K562 (cell line): ENCODE results near the gene FBRS. TPM values are rescaled to one million over a fixed set of nuclear protein-coding genes. Genes with fewer than 3 reads are reported as not detected.

Source experiments
- CBFA2T2 ChIP-seq: fragments of 450-650 bp; conservative IDR thresholded peaks from 2 replicates; pipeline ENCODE4 v1.6.1; 2017; ENCODE audit warnings: mild to moderate bottlenecking
- CREM ChIP-seq: IDR thresholded peaks from 2 replicates; pipeline ENCODE4 v1.6.1; 2014; ENCODE audit warnings: antibody characterized with exemption, low read depth
- ELF4 ChIP-seq: fragments of 450-650 bp; formaldehyde crosslinking; IDR thresholded peaks from 2 replicates; pipeline ENCODE4 v1.4.0; 2022; ENCODE audit warnings: missing genetic modification characterization
- MYC ChIP-seq, 2 experiments: fragments of 250-450 bp in 1 of 2; sonication (Bioruptor Pico) in 1 of 2; IDR thresholded peaks; 2 replicates each; pipeline versions ENCODE4 v1.5.1 to v1.6.1; 2012 to 2021; ENCODE audit warnings: low read depth in 2 of 2, borderline replicate concordance in 1 of 2, improper control_type of control experiment in 1 of 2, low read length in 1 of 2, mild to moderate bottlenecking in 1 of 2, moderate library complexity in 1 of 2
- PRMT5 ChIP-seq: sonication (generic); formaldehyde crosslinking; IDR thresholded peaks from 2 replicates; pipeline ENCODE4 v1.5.0; 2020; ENCODE audit warnings: missing genetic modification reagents
- ZNF12 ChIP-seq: sonication (generic); formaldehyde crosslinking; IDR thresholded peaks from 2 replicates; pipeline ENCODE4 v1.4.0; 2020; ENCODE audit warnings: mild to moderate bottlenecking, missing genetic modification reagents
- ZNF551 ChIP-seq: fragments of 250-450 bp; sonication (Bioruptor Pico); IDR thresholded peaks from 2 replicates; pipeline ENCODE4 v1.5.0; 2021; ENCODE audit warnings: mild to moderate bottlenecking, moderate library complexity
- polyA plus RNA-seq, 8 experiments: library from polyadenylated mRNA; depleted of rRNA in 4 of 8; stranded (reverse) in 5 of 8; unstranded in 3 of 8; fragments of >200 nt; fragmentation: Nextera tagmentation in 2 of 8; fragmentation: Illumina TruSeq in 1 of 8; extraction: Ambion mirVana in 2 of 8; extraction: Trizol in 1 of 8; gene quantifications; 2 replicates each; pipeline versions ENCODE4 v1.2.1 to v1.2.3, GENCODE V29; 2011 to 2014; ENCODE audit warnings: inconsistent platforms in 1 of 8, missing spikeins in 1 of 8
- total RNA-seq, 7 experiments: library from RNA; depleted of rRNA in 6 of 7; stranded (reverse); fragments of >200 nt in 6 of 7; fragmentation: Illumina TruSeq in 2 of 7; extraction: Trizol in 2 of 7; gene quantifications; 2 replicates each; pipeline versions ENCODE4 v1.2.1 to v1.2.3, GENCODE V29; 2011 to 2021; ENCODE audit warnings: low replicate concordance in 1 of 7
- TF ChIP-seq, protein P1 (sequence below): fragments of 250-450 bp; sonication (Bioruptor Pico); IDR thresholded peaks from 2 replicates; pipeline ENCODE4 v1.4.0; 2020; ENCODE audit warnings: mild to moderate bottlenecking, moderate library complexity
- TF ChIP-seq, protein P2 (sequence below): fragments of 250-450 bp; sonication (Bioruptor Pico); IDR thresholded peaks from 2 replicates; pipeline ENCODE4 v1.4.0; 2020; ENCODE audit warnings: borderline replicate concordance
- TF ChIP-seq, protein P3 (sequence below): conservative IDR thresholded peaks from 2 replicates; pipeline ENCODE4 v1.6.1; 2011; ENCODE audit warnings: low read depth, mild to moderate bottlenecking, low read length; ENCODE audit not compliant: control insufficient read depth
- TF ChIP-seq, protein P4 (sequence below): sonication (generic); formaldehyde crosslinking; IDR thresholded peaks from 2 replicates; pipeline ENCODE4 v1.8.0; 2022; ENCODE audit warnings: missing genetic modification reagents, mild to moderate bottlenecking, moderate library complexity, borderline replicate concordance
- TF ChIP-seq, protein P5 (sequence below), 2 experiments: fragments of 450-650 bp; formaldehyde crosslinking in 1 of 2; IDR thresholded peaks; 2 replicates each; pipeline versions ENCODE4 v1.4.0 to v1.6.1; 2014 to 2020; ENCODE audit warnings: mild to moderate bottlenecking in 2 of 2, borderline replicate concordance in 1 of 2, low read depth in 1 of 2

The FBRS gene
- total and polyA plus RNA-seq, 9 of the 15 experiments (the other 6 are each of a cell fraction or from before 2014, with no cell fraction given): 0.32 to 59.5 (median 13.1) TPM

DNA sequence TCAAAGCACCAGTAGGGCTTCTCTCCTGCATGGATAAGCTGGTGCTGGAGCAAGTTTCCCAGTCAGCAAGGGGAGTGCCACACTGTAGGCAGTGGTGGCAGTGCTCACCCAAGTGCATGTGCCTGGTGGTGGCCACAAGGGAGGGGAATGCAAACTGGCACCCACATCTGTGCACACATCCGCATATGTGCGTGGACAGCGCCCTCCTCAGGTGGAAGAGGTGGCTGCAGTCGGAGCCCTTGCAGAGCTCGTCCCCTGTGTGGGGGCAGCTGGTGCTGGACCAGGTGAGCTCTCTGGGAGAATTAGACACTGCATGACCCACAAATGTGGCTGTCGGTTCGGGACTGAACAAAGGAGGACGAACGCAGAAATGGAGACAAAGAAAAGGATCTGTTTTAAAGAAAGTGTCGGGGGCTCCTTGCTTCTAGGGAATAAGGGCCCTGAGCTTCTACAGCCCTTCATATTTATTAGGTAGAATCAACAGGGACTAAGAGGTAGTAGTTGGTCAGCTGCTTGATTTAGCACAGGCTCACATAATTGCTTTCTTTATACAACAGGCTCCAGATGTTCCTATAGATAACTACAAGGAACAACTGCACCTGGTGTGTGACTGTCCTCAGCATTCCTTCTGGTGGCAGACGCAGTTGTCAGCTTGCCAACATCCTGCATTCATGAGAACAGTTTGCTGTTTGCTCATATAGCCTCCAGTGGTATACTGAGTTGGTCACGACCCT, 42.7 kb upstream of the FBRS start (continued):
- TF ChIP-seq, protein P1, sequence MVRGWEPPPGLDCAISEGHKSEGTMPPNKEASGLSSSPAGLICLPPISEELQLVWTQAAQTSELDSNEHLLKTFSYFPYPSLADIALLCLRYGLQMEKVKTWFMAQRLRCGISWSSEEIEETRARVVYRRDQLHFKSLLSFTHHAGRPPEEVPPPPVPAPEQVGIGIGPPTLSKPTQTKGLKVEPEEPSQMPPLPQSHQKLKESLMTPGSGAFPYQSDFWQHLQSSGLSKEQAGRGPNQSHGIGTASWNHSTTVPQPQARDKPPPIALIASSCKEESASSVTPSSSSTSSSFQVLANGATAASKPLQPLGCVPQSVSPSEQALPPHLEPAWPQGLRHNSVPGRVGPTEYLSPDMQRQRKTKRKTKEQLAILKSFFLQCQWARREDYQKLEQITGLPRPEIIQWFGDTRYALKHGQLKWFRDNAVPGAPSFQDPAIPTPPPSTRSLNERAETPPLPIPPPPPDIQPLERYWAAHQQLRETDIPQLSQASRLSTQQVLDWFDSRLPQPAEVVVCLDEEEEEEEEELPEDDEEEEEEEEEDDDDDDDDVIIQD (CRISPR knock-in tag): no peak
- TF ChIP-seq PRMT5 (CRISPR knock-in tag) (no peak), ZNF551 (CRISPR knock-in tag) (no peak), CREM (no peak), MYC (IDR thresholded peaks at IDR 0.05; ENCODE audit: low read depth, low read length) (no peak), MYC (CRISPR knock-in tag; IDR thresholded peaks at IDR 0.05; ENCODE audit: borderline replicate concordance, low read depth) (no peak), ZNF12 (CRISPR knock-in tag) (no peak), CBFA2T2 (peak; percentile 62), ELF4 (CRISPR knock-in tag) (no peak)
- TF ChIP-seq, protein P2, sequence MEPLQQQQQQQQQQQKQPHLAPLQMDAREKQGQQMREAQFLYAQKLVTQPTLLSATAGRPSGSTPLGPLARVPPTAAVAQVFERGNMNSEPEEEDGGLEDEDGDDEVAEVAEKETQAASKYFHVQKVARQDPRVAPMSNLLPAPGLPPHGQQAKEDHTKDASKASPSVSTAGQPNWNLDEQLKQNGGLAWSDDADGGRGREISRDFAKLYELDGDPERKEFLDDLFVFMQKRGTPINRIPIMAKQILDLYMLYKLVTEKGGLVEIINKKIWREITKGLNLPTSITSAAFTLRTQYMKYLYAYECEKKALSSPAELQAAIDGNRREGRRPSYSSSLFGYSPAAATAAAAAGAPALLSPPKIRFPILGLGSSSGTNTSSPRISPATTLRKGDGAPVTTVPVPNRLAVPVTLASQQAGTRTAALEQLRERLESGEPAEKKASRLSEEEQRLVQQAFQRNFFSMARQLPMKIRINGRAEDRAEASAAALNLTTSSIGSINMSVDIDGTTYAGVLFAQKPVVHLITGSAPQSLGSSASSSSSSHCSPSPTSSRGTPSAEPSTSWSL (CRISPR knock-in tag): no peak
- TF ChIP-seq, protein P3, sequence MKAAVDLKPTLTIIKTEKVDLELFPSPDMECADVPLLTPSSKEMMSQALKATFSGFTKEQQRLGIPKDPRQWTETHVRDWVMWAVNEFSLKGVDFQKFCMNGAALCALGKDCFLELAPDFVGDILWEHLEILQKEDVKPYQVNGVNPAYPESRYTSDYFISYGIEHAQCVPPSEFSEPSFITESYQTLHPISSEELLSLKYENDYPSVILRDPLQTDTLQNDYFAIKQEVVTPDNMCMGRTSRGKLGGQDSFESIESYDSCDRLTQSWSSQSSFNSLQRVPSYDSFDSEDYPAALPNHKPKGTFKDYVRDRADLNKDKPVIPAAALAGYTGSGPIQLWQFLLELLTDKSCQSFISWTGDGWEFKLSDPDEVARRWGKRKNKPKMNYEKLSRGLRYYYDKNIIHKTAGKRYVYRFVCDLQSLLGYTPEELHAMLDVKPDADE: no peak
- TF ChIP-seq, protein P4, sequence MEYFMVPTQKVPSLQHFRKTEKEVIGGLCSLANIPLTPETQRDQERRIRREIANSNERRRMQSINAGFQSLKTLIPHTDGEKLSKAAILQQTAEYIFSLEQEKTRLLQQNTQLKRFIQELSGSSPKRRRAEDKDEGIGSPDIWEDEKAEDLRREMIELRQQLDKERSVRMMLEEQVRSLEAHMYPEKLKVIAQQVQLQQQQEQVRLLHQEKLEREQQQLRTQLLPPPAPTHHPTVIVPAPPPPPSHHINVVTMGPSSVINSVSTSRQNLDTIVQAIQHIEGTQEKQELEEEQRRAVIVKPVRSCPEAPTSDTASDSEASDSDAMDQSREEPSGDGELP (CRISPR knock-in tag): peak; percentile 25; the same call in 1 of the 2 replicates
- TF ChIP-seq, protein P5, sequence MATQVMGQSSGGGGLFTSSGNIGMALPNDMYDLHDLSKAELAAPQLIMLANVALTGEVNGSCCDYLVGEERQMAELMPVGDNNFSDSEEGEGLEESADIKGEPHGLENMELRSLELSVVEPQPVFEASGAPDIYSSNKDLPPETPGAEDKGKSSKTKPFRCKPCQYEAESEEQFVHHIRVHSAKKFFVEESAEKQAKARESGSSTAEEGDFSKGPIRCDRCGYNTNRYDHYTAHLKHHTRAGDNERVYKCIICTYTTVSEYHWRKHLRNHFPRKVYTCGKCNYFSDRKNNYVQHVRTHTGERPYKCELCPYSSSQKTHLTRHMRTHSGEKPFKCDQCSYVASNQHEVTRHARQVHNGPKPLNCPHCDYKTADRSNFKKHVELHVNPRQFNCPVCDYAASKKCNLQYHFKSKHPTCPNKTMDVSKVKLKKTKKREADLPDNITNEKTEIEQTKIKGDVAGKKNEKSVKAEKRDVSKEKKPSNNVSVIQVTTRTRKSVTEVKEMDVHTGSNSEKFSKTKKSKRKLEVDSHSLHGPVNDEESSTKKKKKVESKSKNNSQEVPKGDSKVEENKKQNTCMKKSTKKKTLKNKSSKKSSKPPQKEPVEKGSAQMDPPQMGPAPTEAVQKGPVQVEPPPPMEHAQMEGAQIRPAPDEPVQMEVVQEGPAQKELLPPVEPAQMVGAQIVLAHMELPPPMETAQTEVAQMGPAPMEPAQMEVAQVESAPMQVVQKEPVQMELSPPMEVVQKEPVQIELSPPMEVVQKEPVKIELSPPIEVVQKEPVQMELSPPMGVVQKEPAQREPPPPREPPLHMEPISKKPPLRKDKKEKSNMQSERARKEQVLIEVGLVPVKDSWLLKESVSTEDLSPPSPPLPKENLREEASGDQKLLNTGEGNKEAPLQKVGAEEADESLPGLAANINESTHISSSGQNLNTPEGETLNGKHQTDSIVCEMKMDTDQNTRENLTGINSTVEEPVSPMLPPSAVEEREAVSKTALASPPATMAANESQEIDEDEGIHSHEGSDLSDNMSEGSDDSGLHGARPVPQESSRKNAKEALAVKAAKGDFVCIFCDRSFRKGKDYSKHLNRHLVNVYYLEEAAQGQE (IDR thresholded peaks at IDR 0.05; ENCODE audit: borderline replicate concordance): peak; percentile 16; the same call in 1 of the 2 replicates
- TF ChIP-seq, protein P5 (CRISPR knock-in tag; IDR thresholded peaks at IDR 0.05; ENCODE audit: low read depth): no peak
